GM12891 (cell line): ENCODE measurements around the gene AATF.

Source experiments
- PAX5 ChIP-seq: IDR thresholded peaks from 2 replicates; pipeline ENCODE4 v1.6.1; 2011; ENCODE audit warnings: low read length, moderate library complexity, mild to moderate bottlenecking; ENCODE audit not compliant: insufficient read depth, severe bottlenecking
- POLR2A ChIP-seq: IDR thresholded peaks from 2 replicates; pipeline ENCODE4 v1.6.1; 2011; ENCODE audit warnings: low read depth, low read length, control low read depth
- POLR2AphosphoS5 ChIP-seq: IDR thresholded peaks from 2 replicates; pipeline ENCODE4 v1.6.1; 2011; ENCODE audit warnings: low read depth, low read length, control low read depth

- TF ChIP-seq POLR2AphosphoS5 (no peak), POLR2A (no peak), PAX5 (no peak)
Measured at GRCh38 chr17:37087683-37088082, 138.9 kb downstream of the AATF start.
